Rectal smooth muscle tissue (tissue), 1 donor: ENCODE data around the gene SELENOF.

Source experiments
- H3K27ac ChIP-seq: one replicate; pipeline ENCODE4 v1.7.0; 2013; ENCODE audit warnings: low read depth, low read length, inconsistent platforms
- H3K27me3 ChIP-seq: one replicate; pipeline ENCODE4 v1.7.0; 2013; ENCODE audit warnings: low read length; ENCODE audit not compliant: control insufficient read depth, insufficient read depth
- H3K36me3 ChIP-seq: one replicate; pipeline ENCODE4 v1.7.0; 2013; ENCODE audit warnings: low read length; ENCODE audit not compliant: control insufficient read depth, insufficient read depth
- H3K4me1 ChIP-seq: one replicate; pipeline ENCODE4 v1.7.0; 2013; ENCODE audit warnings: low read length; ENCODE audit not compliant: control insufficient read depth, insufficient read depth
- H3K4me3 ChIP-seq: one replicate; pipeline ENCODE4 v1.7.0; 2013; ENCODE audit warnings: low read length
- H3K9ac ChIP-seq: one replicate; pipeline ENCODE4 v1.7.0; 2013; ENCODE audit warnings: low read length

Gene SELENOF

DNA sequence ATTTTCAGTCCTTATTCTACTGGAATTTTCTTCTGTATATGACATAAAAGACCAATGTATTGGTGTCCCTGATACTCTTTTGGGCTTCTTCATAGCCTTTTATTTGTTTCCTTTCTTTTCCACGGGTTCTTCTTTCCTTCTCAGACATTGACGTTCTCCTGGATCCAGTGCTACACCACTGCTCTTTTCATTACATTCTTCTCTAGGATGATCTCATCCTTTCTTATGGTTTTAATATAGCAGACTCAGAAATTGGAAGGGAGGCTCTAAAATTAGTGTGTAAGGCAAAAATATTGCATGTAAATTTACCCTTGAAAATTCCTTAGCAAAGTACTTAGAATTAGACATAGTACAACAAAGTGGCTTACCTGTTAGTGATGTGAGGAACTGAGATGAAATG is 65.3 kb downstream of the SELENOF start:
- H3K27ac ChIP-seq = no peak overlapping the region
- no peaks in the 10 kb centered on the region for H3K27me3 ChIP-seq
- no peak overlapping the region for H3K9ac ChIP-seq
- no peaks in the 10 kb centered on the region for H3K36me3 ChIP-seq
- no peak overlapping the region for H3K4me3 ChIP-seq
- no peaks in the 10 kb centered on the region for H3K4me1 ChIP-seq

GRCh38 chr1:86846164-86846647 is 67.7 kb downstream of the SELENOF start:
- H3K4me3 ChIP-seq = no peak overlapping the region
- H3K27ac ChIP-seq = no peak overlapping the region
- H3K9ac ChIP-seq = no peak overlapping the region
- no peaks in the 10 kb centered on the region for H3K36me3 ChIP-seq
- H3K4me1 ChIP-seq = no peaks in the 10 kb centered on the region
- no peaks in the 10 kb centered on the region for H3K27me3 ChIP-seq

DNA sequence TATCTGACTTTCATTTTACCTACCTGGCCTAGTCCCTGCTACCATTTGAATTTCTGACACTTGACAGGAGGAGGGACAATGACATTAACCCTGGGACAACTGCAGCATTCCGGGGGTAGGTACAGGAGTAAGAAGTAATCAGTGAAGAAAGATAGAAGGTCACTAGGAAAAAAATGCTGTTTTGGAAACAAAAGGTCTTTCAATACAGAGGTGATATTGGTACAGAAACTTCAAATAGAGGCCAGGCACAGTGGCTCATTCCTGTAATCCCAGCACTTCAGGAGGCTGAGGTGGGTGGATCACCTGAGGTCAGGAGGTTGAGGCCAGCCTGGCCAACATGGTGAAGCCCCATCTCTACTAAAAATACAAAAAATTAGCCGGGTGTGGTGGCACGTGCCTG is 68.4 kb downstream of the SELENOF start:
- H3K9ac ChIP-seq = no peak overlapping the region
- no peaks in the 10 kb centered on the region for H3K4me1 ChIP-seq
- H3K27me3 ChIP-seq = no peaks in the 10 kb centered on the region
- no peak overlapping the region for H3K27ac ChIP-seq
- H3K36me3 ChIP-seq = no peaks in the 10 kb centered on the region
- no peak overlapping the region for H3K4me3 ChIP-seq

- Histone ChIP-seq H3K4me1 (no peaks in the 10 kb centered on the region), H3K4me3 (no peak overlapping the region), H3K36me3 (no peaks in the 10 kb centered on the region), H3K9ac (no peak overlapping the region), H3K27ac (no peak overlapping the region), H3K27me3 (no peaks in the 10 kb centered on the region)
These were observed 72.8 kb downstream of the SELENOF start for GRCh38 chr1:86841116-86841515.

GRCh38 chr1:86833461-86834215 is 80.3 kb downstream of the SELENOF start:
- Histone ChIP-seq H3K27ac (no peak overlapping the region), H3K36me3 (no peaks in the 10 kb centered on the region), H3K27me3 (no peaks in the 10 kb centered on the region), H3K4me3 (no peak overlapping the region), H3K4me1 (no peaks in the 10 kb centered on the region), H3K9ac (no peak overlapping the region)

DNA sequence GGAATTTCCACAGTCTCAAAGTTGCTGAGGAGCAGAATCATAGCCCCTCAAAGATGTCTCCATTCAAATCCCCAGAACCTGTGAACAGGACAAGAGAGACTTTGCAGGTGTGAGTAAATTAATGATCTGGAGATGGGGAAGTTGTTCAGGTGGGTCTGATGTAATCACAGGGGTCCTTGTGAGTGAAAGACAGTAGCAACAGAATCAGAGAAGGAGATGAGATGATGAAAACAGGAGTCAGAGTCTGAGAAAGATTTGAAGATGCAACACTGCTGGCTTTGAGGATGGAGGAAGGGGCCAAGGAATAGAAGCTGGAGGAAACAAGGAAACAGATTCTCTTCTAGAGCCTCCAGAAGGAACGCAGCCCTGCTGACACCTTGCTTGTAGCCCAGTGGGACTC is 81.5 kb downstream of the SELENOF start:
- H3K4me1 ChIP-seq = no peaks in the 10 kb centered on the region
- no peak overlapping the region for H3K9ac ChIP-seq
- no peak overlapping the region for H3K4me3 ChIP-seq
- H3K36me3 ChIP-seq = no peaks in the 10 kb centered on the region
- H3K27me3 ChIP-seq = no peaks in the 10 kb centered on the region
- no peak overlapping the region for H3K27ac ChIP-seq

GRCh38 chr1:86829321-86829720 is 84.6 kb downstream of the SELENOF start:
- no peak overlapping the region for H3K4me3 ChIP-seq
- H3K4me1 ChIP-seq = no peaks in the 10 kb centered on the region
- H3K36me3 ChIP-seq = no peaks in the 10 kb centered on the region
- H3K9ac ChIP-seq = no peak overlapping the region
- H3K27me3 ChIP-seq = no peaks in the 10 kb centered on the region
- H3K27ac ChIP-seq = no peak overlapping the region

DNA sequence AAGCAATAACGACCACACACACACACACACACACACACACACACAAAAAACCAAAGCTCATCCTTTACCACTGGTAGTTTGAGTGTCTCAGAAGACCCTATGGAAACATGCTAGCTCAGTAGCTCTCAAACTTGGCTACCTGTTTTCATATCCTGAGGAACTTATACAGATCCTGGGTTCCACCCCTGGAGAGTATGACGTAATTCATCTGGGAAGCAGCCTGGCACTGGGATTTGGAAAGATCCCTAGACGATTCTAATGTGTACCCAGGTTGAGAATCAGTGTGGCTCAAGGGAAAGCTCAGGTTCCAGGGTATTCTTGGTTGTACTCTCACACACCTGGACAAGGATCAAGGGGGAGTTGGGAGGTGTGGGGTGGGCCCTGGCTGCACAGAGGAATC is 85.9 kb downstream of the SELENOF start:
- no peaks in the 10 kb centered on the region for H3K36me3 ChIP-seq
- no peak overlapping the region for H3K27ac ChIP-seq
- no peak overlapping the region for H3K9ac ChIP-seq
- no peaks in the 10 kb centered on the region for H3K4me1 ChIP-seq
- no peaks in the 10 kb centered on the region for H3K27me3 ChIP-seq
- no peak overlapping the region for H3K4me3 ChIP-seq

GRCh38 chr1:86826856-86827255 is 87.1 kb downstream of the SELENOF start:
- Histone ChIP-seq H3K4me3 (no peak overlapping the region), H3K36me3 (no peaks in the 10 kb centered on the region), H3K27ac (no peak overlapping the region), H3K27me3 (no peaks in the 10 kb centered on the region), H3K4me1 (no peaks in the 10 kb centered on the region), H3K9ac (no peak overlapping the region)

GRCh38 chr1:86825319-86825718 is 88.6 kb downstream of the SELENOF start:
- Histone ChIP-seq H3K9ac (no peak overlapping the region), H3K36me3 (no peaks in the 10 kb centered on the region), H3K4me1 (no peaks in the 10 kb centered on the region), H3K27ac (no peak overlapping the region), H3K27me3 (no peaks in the 10 kb centered on the region), H3K4me3 (no peak overlapping the region)

DNA sequence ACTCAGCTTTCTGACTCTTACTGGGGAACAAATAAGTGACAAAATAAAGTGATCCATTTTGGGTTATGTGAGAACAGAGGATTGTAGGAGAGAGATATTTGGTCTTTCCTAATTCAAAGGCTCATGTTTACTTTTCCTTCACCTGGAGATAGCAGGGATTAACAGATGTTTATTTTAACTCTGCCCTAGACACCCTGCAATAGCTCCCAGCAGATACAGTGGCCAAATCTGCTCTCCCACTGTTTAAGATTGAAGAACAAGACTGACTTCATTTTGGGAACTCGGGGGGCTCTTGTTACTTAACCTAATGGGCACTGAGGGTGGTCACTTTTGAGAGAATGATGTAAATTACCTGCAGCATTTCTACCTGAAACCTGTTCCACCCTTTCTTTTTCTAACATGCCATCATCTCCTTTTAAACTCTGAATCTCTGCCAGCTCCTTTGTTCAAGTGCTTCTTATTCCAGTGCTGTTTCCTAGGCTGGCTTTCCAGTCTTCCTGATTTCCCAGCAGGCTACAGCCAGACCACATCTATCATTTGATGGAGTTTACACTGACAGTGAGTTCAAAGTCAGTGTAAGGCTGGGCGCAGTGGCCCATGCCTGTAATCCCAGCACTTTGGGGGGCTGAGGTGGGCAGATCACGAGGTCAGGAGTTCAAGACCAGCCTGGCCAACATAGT is 90.0 kb downstream of the SELENOF start:
- Histone ChIP-seq H3K4me3 (no peak overlapping the region), H3K27me3 (no peaks in the 10 kb centered on the region), H3K4me1 (no peaks in the 10 kb centered on the region), H3K27ac (no peak overlapping the region), H3K36me3 (no peaks in the 10 kb centered on the region), H3K9ac (no peak overlapping the region)

GRCh38 chr1:86823386-86823785 is 90.5 kb downstream of the SELENOF start:
- no peaks in the 10 kb centered on the region for H3K4me1 ChIP-seq
- no peak overlapping the region for H3K9ac ChIP-seq
- no peaks in the 10 kb centered on the region for H3K36me3 ChIP-seq
- no peak overlapping the region for H3K4me3 ChIP-seq
- H3K27me3 ChIP-seq = no peaks in the 10 kb centered on the region
- no peak overlapping the region for H3K27ac ChIP-seq

DNA sequence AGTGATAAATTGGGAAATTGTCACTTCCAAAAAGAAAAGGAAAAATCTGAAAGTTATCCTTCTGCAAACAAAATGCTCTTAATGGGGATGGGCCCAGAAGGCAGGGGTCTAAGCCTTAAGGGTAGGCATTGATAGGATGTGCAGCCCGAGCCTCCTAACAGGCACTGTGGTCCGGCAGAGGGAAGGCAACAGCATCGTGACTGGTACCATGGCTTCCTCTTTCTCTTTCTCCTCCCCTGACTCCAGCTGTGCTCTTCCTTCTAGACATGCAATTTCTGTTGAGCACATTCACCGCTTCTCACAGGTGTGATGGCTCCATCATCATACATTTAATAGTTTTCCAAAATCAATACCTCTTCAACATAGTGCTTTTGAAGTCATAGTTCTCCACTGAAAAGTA is 91.5 kb downstream of the SELENOF start:
- H3K27ac ChIP-seq = no peak overlapping the region
- no peaks in the 10 kb centered on the region for H3K4me1 ChIP-seq
- no peaks in the 10 kb centered on the region for H3K27me3 ChIP-seq
- H3K9ac ChIP-seq = no peak overlapping the region
- no peaks in the 10 kb centered on the region for H3K36me3 ChIP-seq
- no peak overlapping the region for H3K4me3 ChIP-seq
